HEK293T (cell line): ENCODE measurements around the gene TNFRSF25.

Source experiments
- CTCF ChIA-PET: fragments of 350-600 bp; formaldehyde crosslinking; extraction: SDS; loops from one replicate; lab custom pipeline; 2021; ENCODE audit warnings: antibody characterized with exemption, inconsistent platforms; lab: Yijun Ruan, JAX
- POLR2A ChIA-PET: fragments of 350-600 bp; formaldehyde crosslinking; extraction: SDS; loops from one replicate; lab custom pipeline; 2020; ENCODE audit warnings: antibody characterized with exemption, inconsistent platforms; lab: Yijun Ruan, JAX
- DNase-seq: peaks from one replicate; pipeline ENCODE4 v3.0.0; 2012; ENCODE audit warnings: mixed read lengths; ENCODE audit errors: extremely low spot score
- ARNT ChIP-seq: fragments of 450-650 bp; IDR thresholded peaks from 2 replicates; pipeline ENCODE4 v1.6.1; 2017; ENCODE audit warnings: mild to moderate bottlenecking
- BHLHE40 ChIP-seq: fragments of 450-650 bp; IDR thresholded peaks from 2 replicates; pipeline ENCODE4 v1.6.1; 2016; ENCODE audit warnings: mild to moderate bottlenecking, moderate library complexity, borderline replicate concordance
- CTBP1 ChIP-seq: fragments of 450-650 bp; IDR thresholded peaks from 2 replicates; pipeline ENCODE4 v1.6.1; 2016; ENCODE audit warnings: borderline replicate concordance
- ELF4 ChIP-seq: fragments of 450-650 bp; IDR thresholded peaks from 2 replicates; pipeline ENCODE4 v1.6.1; 2017; ENCODE audit warnings: antibody characterized with exemption
- FOXA1 ChIP-seq: fragments of 450-650 bp; IDR thresholded peaks from 2 replicates; pipeline ENCODE4 v1.6.1; 2016; ENCODE audit warnings: mild to moderate bottlenecking
- FOXK2 ChIP-seq: fragments of 450-650 bp; IDR thresholded peaks from 2 replicates; pipeline ENCODE4 v1.6.1; 2016; ENCODE audit warnings: mild to moderate bottlenecking
- FOXM1 ChIP-seq: fragments of 450-650 bp; IDR thresholded peaks from 2 replicates; pipeline ENCODE4 v1.6.1; 2017; ENCODE audit warnings: mild to moderate bottlenecking, borderline replicate concordance
- HDGF ChIP-seq: fragments of 450-650 bp; IDR thresholded peaks from 2 replicates; pipeline ENCODE4 v1.6.1; 2017; ENCODE audit warnings: antibody characterized with exemption, borderline replicate concordance
- L3MBTL2 ChIP-seq: fragments of 450-650 bp; conservative IDR thresholded peaks from 2 replicates; pipeline ENCODE4 v1.6.1; 2016; ENCODE audit warnings: mild to moderate bottlenecking
- LEF1 ChIP-seq: fragments of 450-650 bp; IDR thresholded peaks from 2 replicates; pipeline ENCODE4 v1.6.1; 2017; ENCODE audit warnings: mild to moderate bottlenecking, borderline replicate concordance
- NFRKB ChIP-seq: fragments of 450-650 bp; IDR thresholded peaks from 2 replicates; pipeline ENCODE4 v1.6.1; 2016; ENCODE audit warnings: mild to moderate bottlenecking, moderate library complexity
- SP1 ChIP-seq: fragments of 450-650 bp; IDR thresholded peaks from 2 replicates; pipeline ENCODE4 v1.6.1; 2017
- SUZ12 ChIP-seq: fragments of 450-650 bp; IDR thresholded peaks from 2 replicates; pipeline ENCODE4 v1.6.1; 2016; ENCODE audit warnings: mild to moderate bottlenecking
- TARDBP ChIP-seq: fragments of 450-650 bp; IDR thresholded peaks from 2 replicates; pipeline ENCODE4 v1.6.1; 2016
- ZNF384 ChIP-seq: fragments of 450-650 bp; IDR thresholded peaks from 2 replicates; pipeline ENCODE4 v1.6.1; 2016
- TF ChIP-seq, protein P1 (sequence below): fragments of 450-650 bp; IDR thresholded peaks from 2 replicates; pipeline ENCODE4 v1.6.1; 2016

The TNFRSF25 gene

GRCh38 chr1:6499296-6499695 is 33.3 kb upstream of the TNFRSF25 start:
- ChIA-PET CTCF (interaction anchor here (1.4 to 2.5 kb wide), 2 partner anchors 9 to 24 kb away, joined by 6 to 9 read pairs; no protein-coding TSS in a partner anchor), POLR2A (interaction anchor here (1.6 kb wide), 1 partner anchor 8 kb away, joined by 5 read pairs; the partner anchor contains the start of gene PLEKHG5)
- TF ChIP-seq ELF4 = no peak
- no peak for TF ChIP-seq SP1
- no peak for TF ChIP-seq L3MBTL2
- TF ChIP-seq TARDBP = no peak
- DNase-seq = no peak

GRCh38 chr1:6498576-6499111 is 32.7 kb upstream of the TNFRSF25 start:
- POLR2A ChIA-PET = interaction anchor here (0.9 to 1.6 kb wide), 3 partner anchors 8 to 10 kb away, joined by 4 to 5 read pairs (median 4); partner anchors contain the start of gene PLEKHG5
- CTCF ChIA-PET = interaction anchor here (1.4 to 2.5 kb wide), 2 partner anchors 8 to 25 kb away, joined by 6 to 9 read pairs; no protein-coding TSS in a partner anchor
- no peak for TF ChIP-seq ZNF384
- TF ChIP-seq FOXM1 = no peak
- no peak for TF ChIP-seq L3MBTL2
- TF ChIP-seq ELF4 = no peak
- no peak for TF ChIP-seq NFRKB
- no peak for TF ChIP-seq BHLHE40
- TF ChIP-seq FOXK2 = no peak
- TF ChIP-seq LEF1 = no peak
- TF ChIP-seq ARNT = no peak
- no peak for TF ChIP-seq CTBP1
- TF ChIP-seq SUZ12 = no peak
- no peak for TF ChIP-seq HDGF
- no peak for TF ChIP-seq SP1
- no peak for TF ChIP-seq FOXA1
- no peak for TF ChIP-seq TARDBP
- TF ChIP-seq, protein P1, sequence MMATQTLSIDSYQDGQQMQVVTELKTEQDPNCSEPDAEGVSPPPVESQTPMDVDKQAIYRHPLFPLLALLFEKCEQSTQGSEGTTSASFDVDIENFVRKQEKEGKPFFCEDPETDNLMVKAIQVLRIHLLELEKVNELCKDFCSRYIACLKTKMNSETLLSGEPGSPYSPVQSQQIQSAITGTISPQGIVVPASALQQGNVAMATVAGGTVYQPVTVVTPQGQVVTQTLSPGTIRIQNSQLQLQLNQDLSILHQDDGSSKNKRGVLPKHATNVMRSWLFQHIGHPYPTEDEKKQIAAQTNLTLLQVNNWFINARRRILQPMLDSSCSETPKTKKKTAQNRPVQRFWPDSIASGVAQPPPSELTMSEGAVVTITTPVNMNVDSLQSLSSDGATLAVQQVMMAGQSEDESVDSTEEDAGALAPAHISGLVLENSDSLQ = no peak
- no peak for DNase-seq

DNA sequence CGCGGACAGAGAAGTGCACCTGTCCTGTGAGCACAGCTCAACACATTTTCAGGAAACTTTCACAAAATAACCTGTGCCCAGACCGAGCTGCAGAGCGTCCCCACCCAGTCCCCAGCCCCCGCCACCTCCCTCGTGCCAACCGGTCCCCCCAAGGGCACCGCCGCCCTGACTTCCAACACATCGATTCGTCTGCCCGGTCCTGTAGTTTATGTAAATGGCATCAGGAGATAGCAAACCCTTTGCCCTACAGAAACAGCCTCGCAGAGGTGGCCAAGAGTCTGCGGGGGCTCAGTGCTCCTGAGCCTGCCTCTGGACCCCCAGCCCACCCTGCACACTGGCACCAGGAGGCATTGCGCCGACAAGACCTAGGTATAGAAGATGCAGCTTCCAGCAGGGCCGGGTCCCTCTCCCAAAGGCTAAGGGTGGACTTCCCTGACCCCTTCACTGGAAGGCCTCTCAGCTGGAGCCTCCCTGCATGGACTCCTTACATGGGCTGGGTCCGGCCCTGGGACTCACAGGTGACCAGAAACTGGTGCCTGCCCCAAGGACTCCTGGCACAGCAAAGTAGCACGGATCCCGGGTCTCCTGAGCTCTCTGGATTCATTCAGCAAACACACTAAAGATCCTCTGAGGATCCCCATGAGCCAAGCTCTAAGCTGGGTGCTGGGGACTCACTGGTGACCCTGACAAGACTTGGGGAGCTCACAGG is 32.0 kb upstream of the TNFRSF25 start:
- POLR2A ChIA-PET = interaction anchor here (0.9 to 1.6 kb wide), 3 partner anchors 7 to 11 kb away, joined by 4 to 5 read pairs (median 4); partner anchors contain the start of gene PLEKHG5
- CTCF ChIA-PET = interaction anchor here (1.4 kb wide), 1 partner anchor 26 kb away, joined by 6 read pairs; no protein-coding TSS in a partner anchor
- TF ChIP-seq NFRKB = no peak
- TF ChIP-seq SP1 = no peak
- no peak for TF ChIP-seq SUZ12
- no peak for TF ChIP-seq LEF1
- TF ChIP-seq HDGF = no peak
- TF ChIP-seq, protein P1 = no peak
- TF ChIP-seq FOXK2 = no peak
- no peak for TF ChIP-seq BHLHE40
- TF ChIP-seq FOXM1 = no peak
- TF ChIP-seq ELF4 = no peak
- no peak for TF ChIP-seq FOXA1
- TF ChIP-seq ARNT = no peak
- no peak for TF ChIP-seq ZNF384
- DNase-seq = no peak

DNA sequence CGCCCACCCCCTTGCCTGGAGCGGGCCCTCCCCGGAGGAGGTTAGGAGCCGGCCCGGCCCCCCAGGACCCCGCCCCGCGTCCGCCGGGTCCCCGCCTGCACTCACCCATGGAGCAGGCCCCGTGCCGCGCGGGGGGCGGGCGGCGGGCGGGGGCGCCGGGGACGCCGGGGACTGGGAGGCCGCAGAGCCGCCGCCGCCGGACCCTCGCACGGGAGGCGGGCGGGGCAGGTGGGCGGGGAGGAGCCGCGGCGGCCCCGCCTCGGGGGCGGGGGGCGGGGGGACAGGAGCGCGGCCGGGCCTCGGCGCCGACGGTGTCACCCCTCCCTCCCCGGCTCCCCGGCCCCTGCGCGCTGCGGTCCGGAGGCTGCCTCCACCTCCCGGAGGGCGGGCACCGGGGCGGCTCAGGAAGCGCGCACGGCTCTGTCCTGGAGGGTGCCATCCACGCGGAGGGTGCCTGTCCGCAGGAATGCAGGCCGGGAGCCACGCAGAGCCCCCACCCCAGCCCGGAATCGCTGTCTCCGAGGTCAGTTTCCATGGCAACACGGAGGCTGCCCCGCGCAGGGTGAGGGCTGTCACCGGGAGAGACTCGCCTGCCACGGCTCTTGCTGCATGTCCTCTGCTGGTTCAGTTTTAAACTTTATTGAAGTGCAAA is 31.4 kb upstream of the TNFRSF25 start:
- CTCF ChIA-PET = no interaction called here

GRCh38 chr1:6496890-6497214 is 30.9 kb upstream of the TNFRSF25 start:
- DNase-seq = no peak
- CTCF ChIA-PET = no interaction called here
- POLR2A ChIA-PET = no interaction called here
- no peak for TF ChIP-seq NFRKB
- no peak for TF ChIP-seq LEF1
- TF ChIP-seq L3MBTL2 = no peak
- TF ChIP-seq SUZ12 = no peak
- TF ChIP-seq FOXM1 = no peak
- no peak for TF ChIP-seq CTBP1
- TF ChIP-seq, protein P1 = no peak
- TF ChIP-seq ELF4 = no peak
- TF ChIP-seq FOXK2 = no peak
- TF ChIP-seq ZNF384 = no peak
- no peak for TF ChIP-seq SP1

More for the DNA sequence above, 31.4 kb upstream of the TNFRSF25 start:
- POLR2A ChIA-PET = no interaction called here
- DNase-seq = peak; percentile 79
- TF ChIP-seq FOXA1 (no peak), SUZ12 (no peak), FOXM1 (peak; percentile 16; the same call in 1 of the 2 replicates)

DNA sequence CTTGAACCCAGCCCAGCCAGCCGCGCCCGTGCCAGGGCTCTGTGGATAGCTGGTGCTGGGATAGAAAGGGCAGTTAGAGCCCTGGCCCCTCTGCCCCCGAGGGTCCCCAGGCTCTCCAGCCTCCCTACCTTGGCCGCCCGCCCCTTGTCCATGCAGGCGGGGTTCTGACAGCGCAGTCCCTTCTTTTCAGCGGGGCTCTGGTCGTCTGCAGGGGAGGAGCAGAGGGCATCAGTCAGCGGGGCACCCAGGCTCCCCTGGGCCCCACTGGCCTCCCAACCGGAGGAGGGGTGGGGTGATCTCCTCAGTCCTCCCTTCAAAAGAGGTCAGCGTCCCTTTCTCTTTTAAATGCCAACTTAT is 30.4 kb upstream of the TNFRSF25 start:
- POLR2A ChIA-PET = no interaction called here
- CTCF ChIA-PET = no interaction called here
- DNase-seq = no peak
- TF ChIP-seq, protein P1 = no peak
- TF ChIP-seq CTBP1 (no peak), LEF1 (no peak), SP1 (no peak), TARDBP (no peak)
